GM12878 (cell line): ENCODE data around the gene DGLUCY. TPM values are rescaled to one million over a fixed set of nuclear protein-coding genes. Genes with fewer than 3 reads are reported as not detected.

ENCODE experiments used
- ATAC-seq: fragments of 200-7000 bp; cut with Tn5 transposase; 3 replicates; pipeline ENCODE4 v1.9.1; 2020; ENCODE audit warnings: mild to moderate bottlenecking, moderate library complexity
- BruUV-seq: library from RNA; stranded (reverse); fragments of 400-500 nt; replicated peaks from 2 replicates; lab custom pipeline; 2021; lab: Mats Ljungman, UMichigan
- CTCF ChIA-PET: fragments of 300-600 bp; sonication (Branson Sonifier 250); formaldehyde crosslinking; extraction: SDS; loops from one replicate; lab custom pipeline; 2021; ENCODE audit warnings: inconsistent platforms; lab: Yijun Ruan, JAX
- POLR2A ChIA-PET: fragments of 350-600 bp; formaldehyde crosslinking; extraction: SDS; loops from one replicate; lab custom pipeline; 2021; ENCODE audit warnings: inconsistent platforms; lab: Charles Lee
- RAD21 ChIA-PET: fragments of 300-600 bp; sonication (Branson Sonifier 250); formaldehyde crosslinking; loops from one replicate; lab custom pipeline; 2023; ENCODE audit warnings: antibody characterized with exemption; ENCODE audit not compliant: unreplicated experiment; lab: Charles Lee
- SMC1A ChIA-PET: fragments of 300-600 bp; sonication (Branson Sonifier 250); formaldehyde crosslinking; loops from one replicate; lab custom pipeline; 2023; ENCODE audit not compliant: unreplicated experiment, uncharacterized antibody; lab: Charles Lee
- DNase-seq: peaks from one replicate; pipeline ENCODE4 v3.0.0-alpha.2; 2011; ENCODE audit warnings: low read depth, low spot score
- FAIRE-seq: peaks from 3 replicates; lab custom pipeline; 2011; peaks lifted over from hg19 to GRCh38; lab: Jason Lieb, UNC
- H2AFZ ChIP-seq: 2 replicates; pipeline ENCODE4 v1.6.0; 2011; ENCODE audit warnings: low read depth, low read length, control low read depth; ENCODE audit not compliant: control insufficient read depth
- H3K27ac ChIP-seq: 2 replicates; pipeline ENCODE4 v1.5.1; 2011; ENCODE audit warnings: control low read depth; ENCODE audit not compliant: control insufficient read depth, insufficient read depth
- H3K27me3 ChIP-seq, 2 experiments: replicated peaks in 1 of 2; 2 replicates each; pipeline versions ENCODE4 v1.6.0 to v1.6.1; 2011; ENCODE audit warnings: low read length in 1 of 2; ENCODE audit not compliant: control insufficient read depth in 2 of 2, insufficient read depth in 2 of 2
- H3K36me3 ChIP-seq, 2 experiments: 2 replicates each; pipeline ENCODE4 v1.5.1; 2011; ENCODE audit warnings: low read length in 1 of 2; ENCODE audit not compliant: control insufficient read depth in 2 of 2, insufficient read depth in 2 of 2
- H3K4me1 ChIP-seq: 2 replicates; pipeline ENCODE4 v1.6.1; 2011; ENCODE audit warnings: mild to moderate bottlenecking, low read length, moderate library complexity, mixed read lengths; ENCODE audit not compliant: control insufficient read depth, insufficient read depth
- H3K4me2 ChIP-seq: 2 replicates; pipeline ENCODE4 v1.6.0; 2011; ENCODE audit warnings: control low read depth; ENCODE audit not compliant: control insufficient read depth, insufficient read depth
- H3K4me3 ChIP-seq: fragments of 200-600 bp; sonication (generic); 2 replicates; pipeline ENCODE4 v1.5.1; 2016
- H3K79me2 ChIP-seq: 2 replicates; pipeline ENCODE4 v1.6.0; 2011; ENCODE audit warnings: low read length; ENCODE audit not compliant: control insufficient read depth, insufficient read depth
- H3K9ac ChIP-seq: 2 replicates; pipeline ENCODE4 v1.8.0; 2011; ENCODE audit warnings: low read length, control low read depth, mixed read lengths; ENCODE audit not compliant: control insufficient read depth, insufficient read depth
- H3K9me3 ChIP-seq: replicated peaks from 3 replicates; pipeline ENCODE4 v1.5.1; 2011; ENCODE audit warnings: mild to moderate bottlenecking, low read length; ENCODE audit not compliant: control insufficient read depth, insufficient read depth
- H4K20me1 ChIP-seq: 2 replicates; pipeline ENCODE4 v1.6.0; 2011; ENCODE audit not compliant: control insufficient read depth, insufficient read depth
- ATF2 ChIP-seq: IDR thresholded peaks from 2 replicates; pipeline ENCODE4 v1.6.1; 2012; ENCODE audit warnings: low read length, inconsistent platforms
- CBFB ChIP-seq: IDR thresholded peaks from 2 replicates; pipeline ENCODE4 v1.6.1; 2016; ENCODE audit warnings: antibody characterized with exemption, low read depth
- EZH2 ChIP-seq: IDR thresholded peaks from 2 replicates; pipeline ENCODE4 v1.6.1; 2012; ENCODE audit warnings: low read depth, mild to moderate bottlenecking, control low read depth, inconsistent platforms, low read length, borderline replicate concordance; ENCODE audit not compliant: control insufficient read depth
- IKZF2 ChIP-seq, 2 experiments: fragments of 450-650 bp; IDR thresholded peaks; 2 replicates each; pipeline ENCODE4 v1.6.1; 2017; ENCODE audit warnings: mild to moderate bottlenecking in 2 of 2, moderate library complexity in 2 of 2
- LARP7 ChIP-seq: fragments of 450-650 bp; IDR thresholded peaks from 2 replicates; pipeline ENCODE4 v1.6.1; 2017; ENCODE audit warnings: mild to moderate bottlenecking
- NR2C1 ChIP-seq: fragments of 450-650 bp; IDR thresholded peaks from 2 replicates; pipeline ENCODE4 v1.6.1; 2017; ENCODE audit warnings: antibody characterized with exemption, mild to moderate bottlenecking, moderate library complexity
- POLR2AphosphoS5 ChIP-seq: IDR thresholded peaks from 2 replicates; pipeline ENCODE4 v1.6.1; 2011; ENCODE audit warnings: mild to moderate bottlenecking, low read length, inconsistent platforms
- RAD51 ChIP-seq: fragments of 450-650 bp; IDR thresholded peaks from 2 replicates; pipeline ENCODE4 v1.6.1; 2016; ENCODE audit warnings: moderate library complexity, mild to moderate bottlenecking, inconsistent platforms
- SIN3A ChIP-seq: IDR thresholded peaks from 2 replicates; pipeline ENCODE4 v1.6.1; 2012; ENCODE audit warnings: low read depth, low read length, improper control_type of control experiment
- SREBF1 ChIP-seq: IDR thresholded peaks from 2 replicates; pipeline ENCODE4 v1.6.1; 2012; ENCODE audit warnings: mild to moderate bottlenecking, low read length
- TCF12 ChIP-seq: IDR thresholded peaks from 2 replicates; pipeline ENCODE4 v1.6.1; 2011; ENCODE audit warnings: low read depth, mild to moderate bottlenecking, low read length
- TCF7 ChIP-seq: IDR thresholded peaks from 2 replicates; pipeline ENCODE4 v1.6.1; 2014; ENCODE audit warnings: antibody characterized with exemption, borderline replicate concordance
- YBX1 ChIP-seq: fragments of 450-650 bp; IDR thresholded peaks from 2 replicates; pipeline ENCODE4 v1.6.1; 2016; ENCODE audit warnings: antibody characterized with exemption
- WGBS: methylation state at CpG from one replicate; pipeline ENCODE4 v1.1.6; 2016; ENCODE audit warnings: low lambda C conversion rate; ENCODE audit not compliant: insufficient replicate concordance, insufficient coverage; ENCODE audit errors: missing lambda C conversion rate; 5-methylcytosine and 5-hydroxymethylcytosine counted together
- in situ Hi-C: fragments of 300-500 bp; cut with MboI; formaldehyde crosslinking; loops from 9 replicates; pipeline ENCODE4 v1.14.3; 2018; ENCODE audit warnings: mixed read lengths
- intact Hi-C: fragments of 100-400 bp; cut with micrococcal nuclease; formaldehyde crosslinking; loops from one replicate; pipeline ENCODE4 v1.14.2; 2022; ENCODE audit not compliant: unreplicated experiment
- polyA plus RNA-seq, 11 experiments: library from polyadenylated mRNA; depleted of rRNA in 4 of 11; unstranded in 6 of 11; stranded (reverse) in 5 of 11; fragments of >200 nt; fragmentation: Nextera tagmentation in 4 of 11; fragmentation: Illumina TruSeq in 1 of 11; extraction: Ambion mirVana in 4 of 11; extraction: Trizol in 1 of 11; gene quantifications; 1 replicate in 1 of 11; 2 replicates in 10 of 11; pipeline versions ENCODE4 v1.2.1 to v1.2.3, GENCODE V29; 2011 to 2016; ENCODE audit warnings: inconsistent platforms in 2 of 11, missing spikeins in 2 of 11, low read depth in 1 of 11
- total RNA-seq, 4 experiments: library from RNA; depleted of rRNA in 3 of 4; stranded (reverse); fragments of >200 nt in 3 of 4; fragmentation: Illumina TruSeq in 1 of 4; extraction: Trizol in 1 of 4; gene quantifications; 2 replicates each; pipeline versions ENCODE4 v1.2.1 to v1.2.3, GENCODE V29; 2013 to 2021
- TF ChIP-seq, protein P1 (sequence below): fragments of 450-650 bp; IDR thresholded peaks from 2 replicates; pipeline ENCODE4 v1.6.1; 2017; ENCODE audit warnings: mild to moderate bottlenecking, low read depth, inconsistent platforms; ENCODE audit not compliant: poor library complexity, severe bottlenecking
- TF ChIP-seq, protein P2 (sequence below): IDR thresholded peaks from 2 replicates; pipeline ENCODE4 v1.6.1; 2012; ENCODE audit warnings: mild to moderate bottlenecking, low read depth, low read length

The DGLUCY gene
- total and polyA plus RNA-seq, 10 of the 15 experiments (the other 5 are each of a cell fraction or from before 2014, with no cell fraction given) = 15.0 to 70.3 (median 55.1) TPM

DNA sequence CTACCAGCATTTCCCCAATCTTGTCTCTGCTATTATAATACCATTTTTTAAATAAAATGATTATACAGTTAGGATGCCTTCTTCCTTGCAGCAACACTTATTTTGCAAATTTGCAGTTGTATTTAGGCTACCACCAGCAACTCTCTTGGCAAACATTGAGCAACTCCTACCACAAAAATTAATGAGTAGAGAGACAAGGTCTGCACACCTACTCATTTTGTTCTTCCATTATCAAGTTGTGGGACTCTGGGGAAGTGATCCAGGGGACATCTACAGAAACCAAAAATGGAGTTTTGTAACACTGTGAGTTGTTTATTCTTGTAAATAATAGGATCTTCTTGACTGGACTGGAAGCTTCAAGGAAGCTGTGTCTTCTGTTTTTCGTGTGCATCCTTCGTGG lies 38.6 kb downstream of the DGLUCY start:
- no peak for FAIRE-seq
- SMC1A ChIA-PET = interaction anchor here (0.6 to 1.6 kb wide), 2 partner anchors 13 to 1406 kb away, joined by 3 read pairs; no protein-coding TSS in a partner anchor
- no peaks in the 10 kb centered on the region for H3K79me2 ChIP-seq
- no peak for DNase-seq
- H3K4me2 ChIP-seq = no peak overlapping the region
- H3K9me3 ChIP-seq = no peaks in the 10 kb centered on the region
- in situ Hi-C loops (no loop called here), intact Hi-C loops (no loop called here)
- no peak overlapping the region for H3K9ac ChIP-seq
- no peak overlapping the region for H3K27ac ChIP-seq
- POLR2A ChIA-PET = no interaction called here
- RAD21 ChIA-PET = no interaction called here
- no peaks in the 10 kb centered on the region for H3K4me1 ChIP-seq
- no peak overlapping the region for H2AFZ ChIP-seq
- TF ChIP-seq LARP7 = no peak
- TF ChIP-seq, protein P1, sequence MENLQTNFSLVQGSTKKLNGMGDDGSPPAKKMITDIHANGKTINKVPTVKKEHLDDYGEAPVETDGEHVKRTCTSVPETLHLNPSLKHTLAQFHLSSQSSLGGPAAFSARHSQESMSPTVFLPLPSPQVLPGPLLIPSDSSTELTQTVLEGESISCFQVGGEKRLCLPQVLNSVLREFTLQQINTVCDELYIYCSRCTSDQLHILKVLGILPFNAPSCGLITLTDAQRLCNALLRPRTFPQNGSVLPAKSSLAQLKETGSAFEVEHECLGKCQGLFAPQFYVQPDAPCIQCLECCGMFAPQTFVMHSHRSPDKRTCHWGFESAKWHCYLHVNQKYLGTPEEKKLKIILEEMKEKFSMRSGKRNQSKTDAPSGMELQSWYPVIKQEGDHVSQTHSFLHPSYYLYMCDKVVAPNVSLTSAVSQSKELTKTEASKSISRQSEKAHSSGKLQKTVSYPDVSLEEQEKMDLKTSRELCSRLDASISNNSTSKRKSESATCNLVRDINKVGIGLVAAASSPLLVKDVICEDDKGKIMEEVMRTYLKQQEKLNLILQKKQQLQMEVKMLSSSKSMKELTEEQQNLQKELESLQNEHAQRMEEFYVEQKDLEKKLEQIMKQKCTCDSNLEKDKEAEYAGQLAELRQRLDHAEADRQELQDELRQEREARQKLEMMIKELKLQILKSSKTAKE = no peak
- TF ChIP-seq SREBF1 = no peak
- TF ChIP-seq EZH2 = no peak
- no peak for TF ChIP-seq TCF7
- TF ChIP-seq SIN3A = no peak
- TF ChIP-seq POLR2AphosphoS5 = no peak
- no peak for TF ChIP-seq CBFB
- no peak for TF ChIP-seq RAD51
- TF ChIP-seq NR2C1 = no peak
- no peak for TF ChIP-seq IKZF2 (IDR thresholded peaks at IDR 0.05)
- TF ChIP-seq ATF2 = no peak
- no peak for TF ChIP-seq TCF12
- TF ChIP-seq, protein P2, sequence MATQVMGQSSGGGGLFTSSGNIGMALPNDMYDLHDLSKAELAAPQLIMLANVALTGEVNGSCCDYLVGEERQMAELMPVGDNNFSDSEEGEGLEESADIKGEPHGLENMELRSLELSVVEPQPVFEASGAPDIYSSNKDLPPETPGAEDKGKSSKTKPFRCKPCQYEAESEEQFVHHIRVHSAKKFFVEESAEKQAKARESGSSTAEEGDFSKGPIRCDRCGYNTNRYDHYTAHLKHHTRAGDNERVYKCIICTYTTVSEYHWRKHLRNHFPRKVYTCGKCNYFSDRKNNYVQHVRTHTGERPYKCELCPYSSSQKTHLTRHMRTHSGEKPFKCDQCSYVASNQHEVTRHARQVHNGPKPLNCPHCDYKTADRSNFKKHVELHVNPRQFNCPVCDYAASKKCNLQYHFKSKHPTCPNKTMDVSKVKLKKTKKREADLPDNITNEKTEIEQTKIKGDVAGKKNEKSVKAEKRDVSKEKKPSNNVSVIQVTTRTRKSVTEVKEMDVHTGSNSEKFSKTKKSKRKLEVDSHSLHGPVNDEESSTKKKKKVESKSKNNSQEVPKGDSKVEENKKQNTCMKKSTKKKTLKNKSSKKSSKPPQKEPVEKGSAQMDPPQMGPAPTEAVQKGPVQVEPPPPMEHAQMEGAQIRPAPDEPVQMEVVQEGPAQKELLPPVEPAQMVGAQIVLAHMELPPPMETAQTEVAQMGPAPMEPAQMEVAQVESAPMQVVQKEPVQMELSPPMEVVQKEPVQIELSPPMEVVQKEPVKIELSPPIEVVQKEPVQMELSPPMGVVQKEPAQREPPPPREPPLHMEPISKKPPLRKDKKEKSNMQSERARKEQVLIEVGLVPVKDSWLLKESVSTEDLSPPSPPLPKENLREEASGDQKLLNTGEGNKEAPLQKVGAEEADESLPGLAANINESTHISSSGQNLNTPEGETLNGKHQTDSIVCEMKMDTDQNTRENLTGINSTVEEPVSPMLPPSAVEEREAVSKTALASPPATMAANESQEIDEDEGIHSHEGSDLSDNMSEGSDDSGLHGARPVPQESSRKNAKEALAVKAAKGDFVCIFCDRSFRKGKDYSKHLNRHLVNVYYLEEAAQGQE = no peak
- no peak for TF ChIP-seq YBX1
- no peaks in the 10 kb centered on the region for H3K27me3 ChIP-seq
- H3K4me3 ChIP-seq = no peak overlapping the region
- H3K36me3 ChIP-seq = peaks cover 5 to 12% of the 10 kb centered on the region in 2 experiments; a peak in 3 of 4 replicates
- 3% methylated on average over 2 of the region's 2 CpGs for WGBS
- BruUV-seq = no TSS peak
- CTCF ChIA-PET = interaction anchor here (2.0 kb wide), 1 partner anchor 249 kb away, joined by 6 read pairs; no protein-coding TSS in a partner anchor
- no peak for ATAC-seq
- H4K20me1 ChIP-seq = no peaks in the 10 kb centered on the region
